PC-3 (cell line): ENCODE data around the gene FBN2.

Experiments
- EZH2 ChIP-seq: fragments of 300-600 bp; sonication (generic); IDR thresholded peaks from one replicate; pipeline ENCODE4 v1.6.1; 2017; ENCODE audit warnings: antibody characterized with exemption, mild to moderate bottlenecking, low read length; ENCODE audit not compliant: unreplicated experiment
- EZH2phosphoT487 ChIP-seq: fragments of 300-600 bp; sonication (generic); IDR thresholded peaks from 2 replicates; pipeline ENCODE4 v1.6.1; 2018; ENCODE audit warnings: mild to moderate bottlenecking, antibody characterized with exemption, low read length, borderline replicate concordance
- TF ChIP-seq, protein P1 (sequence below): fragments of 300-600 bp; sonication (generic); conservative IDR thresholded peaks from 2 replicates; pipeline ENCODE4 v1.5.1; 2017; ENCODE audit warnings: antibody characterized with exemption, low read depth, mild to moderate bottlenecking, low read length

DNA sequence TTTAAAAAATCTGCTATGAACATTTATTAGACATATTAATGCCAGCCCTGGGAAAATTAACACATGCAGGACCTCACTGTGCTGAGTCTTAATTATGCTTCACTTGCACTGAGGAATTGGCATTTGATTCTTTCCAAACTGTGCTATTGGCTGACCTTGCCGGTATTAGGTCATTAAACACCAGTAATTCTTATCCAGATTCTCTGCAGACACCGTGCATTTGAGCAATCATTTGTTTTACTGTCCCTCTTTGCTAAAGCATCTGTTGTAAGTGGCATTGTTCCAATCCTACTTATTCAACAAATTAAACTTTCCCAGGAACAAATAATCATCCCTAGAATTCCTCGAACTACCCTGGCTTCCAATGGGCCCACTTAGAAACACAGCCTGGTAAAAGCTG is 309.5 kb downstream of the FBN2 start:
- TF ChIP-seq, protein P1, sequence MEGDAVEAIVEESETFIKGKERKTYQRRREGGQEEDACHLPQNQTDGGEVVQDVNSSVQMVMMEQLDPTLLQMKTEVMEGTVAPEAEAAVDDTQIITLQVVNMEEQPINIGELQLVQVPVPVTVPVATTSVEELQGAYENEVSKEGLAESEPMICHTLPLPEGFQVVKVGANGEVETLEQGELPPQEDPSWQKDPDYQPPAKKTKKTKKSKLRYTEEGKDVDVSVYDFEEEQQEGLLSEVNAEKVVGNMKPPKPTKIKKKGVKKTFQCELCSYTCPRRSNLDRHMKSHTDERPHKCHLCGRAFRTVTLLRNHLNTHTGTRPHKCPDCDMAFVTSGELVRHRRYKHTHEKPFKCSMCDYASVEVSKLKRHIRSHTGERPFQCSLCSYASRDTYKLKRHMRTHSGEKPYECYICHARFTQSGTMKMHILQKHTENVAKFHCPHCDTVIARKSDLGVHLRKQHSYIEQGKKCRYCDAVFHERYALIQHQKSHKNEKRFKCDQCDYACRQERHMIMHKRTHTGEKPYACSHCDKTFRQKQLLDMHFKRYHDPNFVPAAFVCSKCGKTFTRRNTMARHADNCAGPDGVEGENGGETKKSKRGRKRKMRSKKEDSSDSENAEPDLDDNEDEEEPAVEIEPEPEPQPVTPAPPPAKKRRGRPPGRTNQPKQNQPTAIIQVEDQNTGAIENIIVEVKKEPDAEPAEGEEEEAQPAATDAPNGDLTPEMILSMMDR: no peak
- TF ChIP-seq EZH2 (no peak), EZH2phosphoT487 (no peak)
